UCSD-AML1 (cell line): ENCODE data around the gene FLT1.

Experiments
- DNase-seq: peaks from one replicate; lab custom pipeline; 2025; ENCODE audit not compliant: unreplicated experiment; lab: John Stamatoyannopoulos, UW

Gene FLT1

DNA sequence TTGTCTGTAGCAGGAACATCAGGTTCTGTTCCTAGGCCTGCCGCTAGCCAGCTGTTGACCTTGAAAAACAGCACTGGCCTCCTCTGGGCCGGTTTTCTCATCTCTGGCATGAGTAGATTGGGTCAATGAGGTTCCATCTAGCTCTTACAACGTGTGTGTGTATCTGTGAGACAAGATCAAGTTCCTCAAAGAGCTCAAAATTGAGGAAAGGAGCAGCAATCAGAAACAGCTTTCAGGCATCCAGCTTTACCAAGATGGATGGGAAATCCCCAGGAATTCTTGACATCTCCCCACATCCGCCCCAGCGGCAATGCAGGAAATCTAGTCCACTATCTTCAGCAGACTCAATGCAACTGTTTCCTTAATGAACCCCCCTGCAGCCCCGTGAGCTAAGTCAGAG is 4.9 kb downstream of the FLT1 start:
- peak; percentile 57 for DNase-seq

DNA sequence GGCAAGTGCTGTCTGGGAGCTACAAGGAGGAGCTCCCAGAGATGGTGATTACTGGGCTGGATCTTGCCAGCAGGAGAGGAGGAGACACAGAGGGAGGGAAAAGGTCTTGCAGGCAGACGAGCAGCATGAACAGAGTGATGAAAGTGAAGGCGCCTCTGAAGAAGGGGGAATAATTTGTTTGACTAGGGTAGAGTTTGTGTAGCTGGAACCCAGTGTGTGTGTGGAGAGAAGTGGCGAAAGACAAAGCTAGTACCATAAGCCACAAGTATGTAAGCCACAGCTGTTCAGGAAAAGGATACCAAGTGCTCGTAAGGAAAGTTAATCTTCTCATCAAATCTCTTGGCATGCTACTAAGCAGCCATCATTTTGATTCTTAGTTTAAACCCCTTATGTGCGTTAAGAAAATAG is 5.4 kb downstream of the FLT1 start:
- no peak for DNase-seq

DNA sequence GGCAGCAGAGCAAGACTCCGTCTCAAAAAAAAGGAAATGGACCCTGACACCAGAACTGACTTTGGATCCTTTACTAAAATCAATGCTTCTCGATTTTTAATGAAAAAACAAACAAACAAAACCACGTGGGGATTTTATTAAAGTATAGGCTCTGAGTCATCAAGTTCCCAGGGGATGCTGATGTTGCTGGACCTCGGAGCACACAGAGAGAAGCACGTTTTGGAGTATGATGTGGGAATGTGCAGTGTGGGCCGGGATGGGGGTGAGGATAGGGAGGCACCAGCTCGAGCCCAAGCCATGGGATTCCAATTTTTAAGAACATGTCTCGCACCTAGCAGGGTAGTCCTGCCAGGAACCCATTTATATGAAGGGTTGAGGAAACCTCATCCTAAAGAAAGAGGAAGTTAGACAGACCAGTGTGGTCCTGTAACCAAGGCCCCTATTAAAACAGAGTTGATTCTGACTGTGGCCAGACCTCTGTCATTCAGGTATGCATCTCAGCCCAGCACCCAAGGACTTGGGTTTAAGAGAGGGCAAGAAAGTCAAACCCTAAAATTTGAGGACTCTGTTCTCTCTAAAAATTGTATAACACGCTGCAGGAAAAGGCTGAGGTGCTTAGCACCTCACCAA is 6.4 kb downstream of the FLT1 start:
- DNase-seq: no peak

DNA sequence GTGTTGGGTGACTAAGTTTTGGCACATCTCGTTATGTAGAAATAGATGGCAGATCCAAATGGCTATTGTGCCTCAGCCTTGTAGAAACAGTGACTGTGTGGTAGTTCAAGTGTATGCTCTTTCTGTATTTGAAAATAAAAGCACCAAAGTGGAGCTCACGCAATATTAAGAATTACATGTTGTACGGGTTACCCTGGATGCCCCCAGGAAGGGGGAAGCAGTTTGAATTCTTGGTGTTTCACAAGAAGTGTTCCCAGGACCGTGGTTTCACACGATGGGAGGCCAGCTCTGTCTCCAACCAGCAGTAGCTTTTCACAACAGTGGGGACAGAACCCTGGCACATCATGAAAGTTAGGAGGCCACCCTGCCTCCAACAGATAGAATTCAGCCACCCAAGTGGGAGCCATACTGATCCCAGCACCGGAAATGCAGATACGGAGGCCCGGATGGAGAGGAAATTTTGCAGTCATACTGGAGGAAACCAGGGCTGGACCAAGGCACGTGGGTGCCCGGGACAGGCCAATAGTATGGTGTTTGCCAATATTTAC is 8.9 kb downstream of the FLT1 start:
- no peak for DNase-seq

DNA sequence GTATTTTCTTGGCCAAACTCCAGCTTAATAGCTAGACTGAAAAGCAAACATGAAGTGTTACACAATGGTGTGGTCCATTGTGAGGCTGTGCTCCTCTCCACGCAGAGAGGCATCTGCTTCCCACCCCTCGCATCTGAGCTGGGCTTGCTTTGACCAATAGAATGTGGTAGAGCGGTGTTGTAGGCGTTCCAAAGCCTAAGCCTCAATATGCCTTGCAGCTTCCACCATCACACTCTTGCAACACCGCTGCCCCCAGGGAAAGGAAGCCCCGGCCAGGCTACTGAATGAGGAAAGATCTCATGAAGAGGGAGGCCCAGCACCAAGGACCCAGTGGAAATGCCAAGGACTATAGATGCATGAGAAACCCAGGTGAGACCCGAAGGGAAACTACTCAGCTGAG is 9.4 kb downstream of the FLT1 start:
- no peak for DNase-seq

DNA sequence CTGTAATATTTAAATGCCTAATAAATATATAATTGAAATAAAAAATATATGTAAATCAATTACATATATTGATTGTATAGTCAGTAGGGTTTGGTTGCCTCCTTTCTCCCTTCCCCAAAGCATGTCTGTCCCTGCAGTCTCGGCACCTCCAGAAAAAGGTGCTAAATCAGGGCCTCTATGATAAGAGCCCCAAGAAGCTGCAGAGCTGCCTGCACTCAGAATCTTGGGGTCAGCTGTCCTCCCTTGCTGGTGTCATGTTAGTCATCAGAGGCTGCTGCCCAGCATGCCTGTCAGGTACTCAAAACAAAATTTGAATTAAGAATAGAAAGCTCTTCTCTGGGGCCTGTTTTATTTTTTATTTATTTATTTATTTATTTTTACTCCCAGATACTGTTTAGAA is 9.8 kb downstream of the FLT1 start:
- no peak for DNase-seq

DNA sequence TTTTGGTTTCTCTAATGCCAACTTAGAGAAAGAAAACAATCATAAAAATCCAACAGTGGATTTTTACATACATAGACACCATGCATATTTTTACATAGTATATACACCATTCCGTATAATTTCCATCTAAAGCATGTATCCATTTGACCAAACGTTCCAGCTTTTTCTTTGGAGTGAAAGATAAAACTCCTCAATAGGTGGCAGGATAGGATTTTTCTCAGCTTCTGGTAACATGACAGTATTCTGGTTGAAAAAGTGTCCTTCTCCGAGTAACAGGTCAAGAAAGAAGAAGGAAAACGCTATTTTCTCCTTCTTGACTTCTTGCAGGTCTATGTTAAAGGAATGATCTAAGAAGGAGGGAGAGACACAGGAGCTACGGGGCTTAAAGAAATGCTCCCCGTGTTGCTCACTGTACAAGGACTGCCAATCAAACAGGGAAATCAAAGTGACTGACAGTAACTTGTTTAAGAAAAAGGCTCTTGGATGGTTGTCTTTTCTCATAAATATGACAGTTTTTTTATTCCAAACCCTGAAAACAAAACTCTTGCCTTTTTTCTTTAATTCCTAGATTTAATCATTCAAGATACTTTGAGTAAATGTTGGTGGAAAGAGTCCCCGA is 11.5 kb downstream of the FLT1 start:
- no peak for DNase-seq

DNA sequence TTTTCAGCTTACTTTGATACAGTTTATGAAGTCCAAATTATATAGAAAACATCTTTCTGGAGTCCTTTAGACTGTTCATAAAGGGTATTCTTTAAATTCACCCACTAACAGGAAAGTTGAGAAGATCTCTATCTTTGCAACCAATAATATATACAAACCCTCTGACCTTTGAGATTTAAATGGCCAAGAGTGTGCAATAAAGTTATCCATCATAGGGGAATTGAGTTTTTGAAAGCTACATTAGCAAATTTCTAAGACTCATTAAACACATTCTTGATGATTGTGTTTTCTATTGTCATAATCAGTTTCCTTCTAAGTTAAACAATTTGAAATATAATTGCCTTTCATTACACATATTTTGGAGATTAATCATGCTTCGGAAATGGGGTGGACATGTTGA is 15.9 kb downstream of the FLT1 start:
- DNase-seq: no peak

DNA sequence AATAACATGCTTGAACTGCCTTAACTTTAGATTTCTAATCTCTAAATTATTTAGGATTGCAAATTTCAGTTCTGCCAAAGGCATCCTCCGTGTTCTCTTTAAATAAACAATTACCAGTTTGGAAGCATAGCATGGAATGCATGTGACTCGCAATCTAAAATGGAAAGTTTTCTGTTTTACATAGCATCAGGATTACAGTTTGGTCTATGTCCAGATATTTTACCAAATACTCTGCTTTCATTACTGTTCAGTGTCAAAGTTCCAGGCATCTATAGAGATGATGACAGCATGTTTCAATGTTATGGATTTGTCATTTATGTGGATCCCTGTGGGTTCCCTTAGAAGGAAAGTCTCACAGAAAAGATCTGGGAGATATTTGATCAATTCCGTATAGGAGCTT is 16.8 kb downstream of the FLT1 start:
- no peak for DNase-seq

DNA sequence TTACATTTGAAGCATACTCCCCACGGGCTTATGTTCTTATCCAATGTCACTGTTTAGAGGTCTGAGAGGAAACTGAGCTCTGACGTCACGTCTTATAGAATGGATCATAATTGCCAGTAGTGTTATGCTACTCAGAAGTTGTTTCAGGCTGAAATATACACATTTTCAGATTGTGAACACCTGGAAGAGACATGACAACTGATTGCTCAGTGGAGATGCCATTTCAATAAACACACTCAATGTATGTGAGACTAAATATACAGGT is 17.3 kb downstream of the FLT1 start:
- DNase-seq: no peak

DNA sequence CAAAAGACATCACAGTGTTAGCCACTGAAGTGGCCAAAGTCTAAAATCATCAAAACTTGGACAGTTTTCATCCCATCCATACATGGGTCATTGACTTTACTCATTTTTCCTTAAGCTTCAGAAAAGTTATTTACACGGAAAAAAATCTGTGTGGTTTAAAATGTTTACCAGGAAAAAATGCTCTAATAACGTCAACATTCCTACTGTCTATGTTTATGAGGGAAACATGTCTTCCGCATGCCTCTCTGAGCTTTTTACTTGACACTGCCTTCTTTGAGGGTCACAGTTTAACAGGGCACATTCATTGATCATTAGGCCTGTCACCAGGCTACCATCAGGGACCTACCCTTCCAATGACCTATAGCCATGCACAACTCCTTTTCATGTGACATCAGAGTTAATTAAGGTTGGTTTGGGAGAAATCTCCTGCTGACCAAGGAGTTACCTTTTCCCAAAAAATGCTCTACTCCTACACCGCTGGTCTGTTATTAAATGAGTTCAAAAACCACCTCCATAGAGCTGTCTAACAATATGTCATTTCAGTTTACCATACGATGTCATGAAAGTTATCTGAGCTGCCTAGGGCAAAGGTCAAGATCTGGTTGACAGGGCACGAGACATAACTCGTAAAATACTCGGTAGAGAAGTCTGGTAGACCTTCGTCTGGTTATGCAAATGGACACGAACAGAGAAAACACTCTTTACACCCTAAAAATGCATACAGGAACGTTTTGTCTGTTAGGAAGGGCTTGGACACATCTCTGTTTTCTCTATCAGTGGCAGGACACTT is 17.8 kb downstream of the FLT1 start:
- no peak for DNase-seq

DNA sequence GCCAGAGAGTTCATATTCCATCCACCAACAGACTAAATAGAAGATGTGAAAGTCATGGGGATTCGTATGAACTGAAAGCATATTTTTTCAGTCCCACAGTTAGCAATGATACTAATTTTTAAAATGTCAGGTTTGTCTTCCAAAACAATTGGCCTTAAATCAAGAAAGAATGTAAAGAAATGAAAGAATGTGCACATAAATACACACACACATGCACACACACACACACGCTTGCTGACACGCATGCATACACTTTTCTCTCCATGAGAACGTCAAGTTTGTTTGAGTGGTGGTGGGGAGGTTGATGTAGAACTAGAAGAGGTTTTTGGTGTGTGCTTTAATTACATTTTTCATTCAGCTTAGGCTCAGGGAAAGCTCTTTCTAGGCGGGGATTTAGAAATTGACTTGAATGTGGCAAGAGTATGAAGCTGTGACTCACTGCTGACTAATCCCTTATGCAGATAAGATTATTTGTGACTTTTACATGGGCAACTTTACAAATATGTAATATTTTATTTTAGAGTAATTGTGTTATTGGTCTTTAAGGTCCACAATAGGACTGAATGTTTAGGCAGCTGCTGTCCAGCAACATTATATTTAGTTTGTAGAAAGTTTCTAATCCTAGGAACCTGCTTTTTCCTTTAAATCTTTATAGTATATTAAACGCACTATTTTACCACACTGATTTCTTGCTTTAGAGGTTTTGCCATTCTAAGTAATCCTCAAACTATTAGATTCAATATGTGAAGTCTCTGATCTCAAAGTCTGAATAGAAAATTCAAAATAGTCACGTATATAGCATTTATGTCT is 18.8 kb downstream of the FLT1 start:
- DNase-seq: no peak

DNA sequence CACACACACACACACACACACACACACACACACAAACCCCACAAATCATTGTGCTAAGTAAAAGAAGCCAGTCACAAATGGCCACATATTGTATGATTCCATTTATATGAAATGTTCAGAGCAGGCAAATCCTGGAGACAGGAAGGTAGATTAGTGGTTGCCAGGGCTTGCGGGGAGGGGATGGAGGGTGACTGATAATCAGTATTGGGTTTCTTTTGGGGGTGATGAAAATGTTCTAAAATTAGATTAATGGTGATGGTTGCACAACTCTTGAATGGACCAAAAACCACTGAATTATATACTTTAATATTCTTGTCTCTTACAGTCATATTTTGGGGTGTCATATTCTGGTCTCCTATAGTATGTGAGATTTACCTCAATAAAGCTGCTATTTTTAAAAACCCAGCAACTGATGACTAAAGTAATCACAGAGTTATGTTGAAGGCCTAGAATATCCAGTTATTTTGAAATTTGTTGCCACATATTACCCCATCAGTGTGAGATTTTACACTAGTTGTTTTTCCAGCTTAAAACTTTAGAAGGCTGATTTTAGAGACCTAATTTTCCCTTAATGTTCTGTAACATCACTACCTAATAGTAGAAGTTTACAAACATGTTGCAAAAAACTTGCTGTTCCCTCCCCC is 20.3 kb downstream of the FLT1 start:
- DNase-seq: no peak

DNA sequence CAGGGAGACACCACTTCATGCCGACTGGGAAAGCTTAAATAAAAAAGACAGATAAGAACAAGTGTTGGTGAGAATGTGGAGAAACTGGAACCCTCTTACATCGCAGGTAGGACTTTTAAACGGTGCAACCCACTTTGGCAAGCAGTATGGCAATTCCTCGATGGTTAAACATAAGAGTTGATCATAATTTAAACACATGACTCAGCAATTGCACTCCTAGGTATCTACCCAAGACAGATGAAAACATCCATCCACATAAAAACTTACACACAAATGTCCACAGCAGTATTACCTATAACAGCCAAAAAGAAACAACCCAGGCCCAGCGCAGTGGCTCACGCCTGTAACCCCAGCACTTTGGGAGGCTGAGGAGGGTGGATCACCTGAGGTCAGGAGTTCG is 21.9 kb downstream of the FLT1 start:
- DNase-seq: no peak

DNA sequence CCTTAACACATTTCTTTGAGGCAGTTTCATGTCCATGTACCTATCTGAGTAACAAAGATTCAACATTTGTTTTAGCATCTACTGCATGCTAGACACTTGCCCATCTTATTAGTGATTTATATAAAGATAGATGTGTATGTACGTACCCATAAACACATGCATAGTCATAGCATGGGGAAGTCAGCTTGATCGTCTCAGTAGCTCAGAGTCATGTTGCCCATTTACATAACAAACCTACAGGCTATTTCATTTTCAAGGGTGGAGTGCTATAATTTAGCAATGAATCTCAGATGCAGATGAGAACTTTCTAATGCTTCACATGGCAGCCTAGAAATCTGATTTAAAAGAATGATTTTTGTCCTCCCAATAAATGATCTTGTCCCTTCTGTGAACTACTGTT is 23.5 kb downstream of the FLT1 start:
- DNase-seq: no peak

DNA sequence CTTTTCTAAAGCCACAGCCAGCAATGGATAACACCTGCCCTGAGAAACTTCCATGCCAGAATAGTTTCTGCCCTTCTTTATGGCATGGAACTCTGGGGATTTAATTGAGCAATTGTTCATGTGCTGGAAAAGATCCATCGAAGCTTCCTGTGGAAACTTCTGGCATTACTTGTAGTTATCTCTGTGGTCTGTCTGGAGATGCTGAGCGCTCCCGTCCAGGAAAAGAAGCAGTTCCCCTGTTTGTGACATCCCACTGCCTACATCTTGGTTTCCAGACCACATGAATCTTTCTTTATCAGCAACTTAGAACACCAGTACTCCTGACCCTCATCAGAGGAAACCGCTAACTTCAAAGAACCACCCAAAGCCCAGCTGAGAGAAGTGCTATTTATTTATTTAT is 24.6 kb downstream of the FLT1 start:
- DNase-seq: no peak

DNA sequence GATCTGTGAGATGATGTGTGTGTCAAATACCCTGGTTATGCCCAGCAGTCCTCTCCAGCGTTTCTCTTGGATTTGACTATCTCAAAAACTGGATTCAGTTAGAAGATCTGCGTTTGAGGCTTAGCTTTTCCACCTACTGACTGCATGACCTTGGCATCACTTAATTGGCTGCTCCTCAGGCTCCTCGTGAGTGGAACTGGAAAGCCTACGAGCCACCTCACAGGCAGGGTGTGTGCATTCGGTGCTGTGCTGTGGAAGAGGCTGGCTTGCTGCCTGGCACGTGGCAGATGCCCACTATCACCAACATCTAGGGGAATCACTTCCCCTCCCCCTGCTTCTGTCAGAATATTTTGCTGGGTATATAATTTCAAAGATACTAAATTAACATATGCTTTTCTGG is 25.6 kb downstream of the FLT1 start:
- DNase-seq: no peak

DNA sequence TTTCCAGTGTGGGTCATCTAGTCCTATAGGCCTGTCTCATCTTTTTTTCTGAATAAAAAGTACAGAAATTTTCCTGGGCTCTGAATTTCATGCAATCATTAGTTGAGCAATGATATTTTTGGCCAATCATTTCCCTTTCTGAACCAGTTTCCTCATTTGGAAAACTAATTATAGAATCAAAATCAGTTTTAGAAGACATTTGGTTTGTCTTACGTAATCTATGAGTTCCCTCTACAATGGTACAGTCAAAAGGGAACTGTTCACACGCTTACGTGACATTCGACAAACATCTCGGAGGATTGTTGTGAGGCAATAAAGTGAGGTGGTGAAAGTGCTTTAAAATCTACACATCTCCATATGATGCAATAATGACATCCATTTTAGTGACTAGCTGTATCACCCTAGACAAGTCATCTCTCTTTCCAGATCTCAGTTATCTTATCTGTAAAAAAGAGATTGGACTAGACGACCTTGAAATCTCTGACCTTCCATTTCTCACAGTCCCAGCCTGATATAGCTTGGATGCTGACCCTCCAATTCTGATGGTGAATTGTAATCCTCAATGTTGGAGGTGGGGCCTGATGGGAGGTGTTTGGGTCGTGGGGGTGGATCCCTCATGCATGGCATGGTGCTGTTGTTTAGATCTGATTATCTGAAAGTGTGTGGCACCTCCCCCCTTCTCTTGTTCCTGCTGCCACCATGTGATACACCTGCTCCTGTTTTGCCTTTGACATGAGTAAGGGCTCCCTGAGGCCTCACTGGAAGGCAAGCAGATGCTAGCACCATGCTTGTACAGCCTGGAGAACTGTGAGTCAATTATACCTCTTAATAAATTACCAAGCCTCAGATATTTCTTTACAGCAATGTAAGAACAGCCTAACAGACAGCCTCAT is 26.7 kb downstream of the FLT1 start:
- DNase-seq: no peak

DNA sequence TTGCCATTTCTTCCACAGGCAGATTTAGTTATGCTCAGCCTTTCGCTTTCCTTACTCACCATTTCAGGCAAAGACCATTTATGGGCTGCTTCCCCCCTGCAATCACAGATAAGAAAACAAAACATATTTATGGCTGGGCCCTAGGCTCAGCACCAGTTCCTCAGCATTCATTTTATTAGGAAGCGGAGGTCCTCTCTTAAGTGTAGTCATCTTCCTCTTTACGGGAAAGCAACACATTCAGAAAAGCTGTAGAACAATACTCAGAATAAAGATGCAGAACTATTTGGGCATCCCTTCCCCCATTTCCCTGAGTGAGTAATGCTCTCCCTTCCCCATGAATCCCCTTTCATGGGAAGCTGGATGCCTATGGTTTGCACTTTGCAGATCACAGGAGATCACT is 27.9 kb downstream of the FLT1 start:
- no peak for DNase-seq

DNA sequence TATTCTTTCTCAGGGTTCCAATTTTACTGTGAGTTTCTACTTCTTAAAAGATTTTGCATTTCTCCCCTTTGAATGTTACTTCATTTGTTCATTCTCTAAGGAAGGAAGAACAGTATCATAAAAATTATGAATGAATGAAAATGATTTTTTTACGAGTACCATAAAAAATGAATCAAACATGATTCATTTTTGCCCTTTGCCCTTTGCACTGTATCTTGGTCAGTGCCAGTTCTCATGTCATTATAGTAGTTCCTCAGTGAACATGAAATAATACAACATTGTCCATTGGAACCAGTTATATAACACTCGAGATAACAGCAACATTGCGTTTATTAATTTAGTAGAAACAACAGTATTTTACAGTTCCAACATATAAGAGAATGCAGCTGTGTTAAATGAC is 28.8 kb downstream of the FLT1 start:
- DNase-seq: no peak
